K562 (cell line): ENCODE measurements around the gene PTPRT. TPM values are rescaled to one million over a fixed set of nuclear protein-coding genes. Genes with fewer than 3 reads are reported as not detected.

ENCODE experiments used
- CBX1 ChIP-seq: sonication (generic); IDR thresholded peaks from 2 replicates; pipeline ENCODE4 v1.6.1; 2016; ENCODE audit warnings: antibody characterized with exemption, low read depth, mild to moderate bottlenecking
- E2F4 ChIP-seq: sonication (generic); formaldehyde crosslinking; IDR thresholded peaks from 2 replicates; pipeline ENCODE4 v1.8.0; 2022; ENCODE audit warnings: mild to moderate bottlenecking, low read depth, missing genetic modification reagents
- KLF1 ChIP-seq: fragments of 450-650 bp; IDR thresholded peaks from 2 replicates; pipeline ENCODE4 v1.6.1; 2016; ENCODE audit warnings: missing genetic modification characterization, missing compliant biosample characterization
- PRPF4 ChIP-seq: fragments of 200-400 bp; formaldehyde crosslinking; IDR thresholded peaks from one replicate; pipeline ENCODE4 v1.6.1; 2017; ENCODE audit warnings: low read length, low read depth, mild to moderate bottlenecking; ENCODE audit not compliant: insufficient read depth, poor library complexity, severe bottlenecking
- REST ChIP-seq, 2 experiments: fragments of 450-650 bp; formaldehyde crosslinking in 1 of 2; IDR thresholded peaks; 2 replicates each; pipeline versions ENCODE4 v1.4.0 to v1.6.1; 2014 to 2020; ENCODE audit warnings: mild to moderate bottlenecking in 2 of 2, borderline replicate concordance in 1 of 2, low read depth in 1 of 2
- SMARCC2 ChIP-seq: fragments of 450-650 bp; IDR thresholded peaks from 2 replicates; pipeline ENCODE4 v1.6.1; 2017; ENCODE audit warnings: antibody characterized with exemption, moderate library complexity, mild to moderate bottlenecking, low read depth
- TEAD4 ChIP-seq, 2 experiments: sonication (generic) in 1 of 2; formaldehyde crosslinking in 1 of 2; IDR thresholded peaks; 2 replicates each; pipeline versions ENCODE4 v1.6.1 to v1.8.0; 2012 to 2022; ENCODE audit warnings: borderline replicate concordance in 1 of 2, inconsistent platforms in 1 of 2, low read length in 1 of 2, mild to moderate bottlenecking in 1 of 2, missing genetic modification reagents in 1 of 2
- ZC3H4 ChIP-seq: sonication (generic); formaldehyde crosslinking; IDR thresholded peaks from 2 replicates; pipeline ENCODE4 v1.9.0; 2021; ENCODE audit warnings: missing genetic modification reagents, borderline replicate concordance
- polyA plus RNA-seq, 8 experiments: library from polyadenylated mRNA; depleted of rRNA in 4 of 8; stranded (reverse) in 5 of 8; unstranded in 3 of 8; fragments of >200 nt; fragmentation: Nextera tagmentation in 2 of 8; fragmentation: Illumina TruSeq in 1 of 8; extraction: Ambion mirVana in 2 of 8; extraction: Trizol in 1 of 8; gene quantifications; 2 replicates each; pipeline versions ENCODE4 v1.2.1 to v1.2.3, GENCODE V29; 2011 to 2014; ENCODE audit warnings: inconsistent platforms in 1 of 8, missing spikeins in 1 of 8
- total RNA-seq, 7 experiments: library from RNA; depleted of rRNA in 6 of 7; stranded (reverse); fragments of >200 nt in 6 of 7; fragmentation: Illumina TruSeq in 2 of 7; extraction: Trizol in 2 of 7; gene quantifications; 2 replicates each; pipeline versions ENCODE4 v1.2.1 to v1.2.3, GENCODE V29; 2011 to 2021; ENCODE audit warnings: low replicate concordance in 1 of 7

PTPRT gene
- total and polyA plus RNA-seq, 9 of the 15 experiments (the other 6 are each of a cell fraction or from before 2014, with no cell fraction given): not detected

GRCh38 chr20:42923348-42923918 lies 266.3 kb downstream of the PTPRT start (continued):
- TF ChIP-seq E2F4 (CRISPR knock-in tag) (no peak), PRPF4 (no peak), TEAD4 (IDR thresholded peaks at IDR 0.05; ENCODE audit: low read length) (no peak), TEAD4 (CRISPR knock-in tag; IDR thresholded peaks at IDR 0.05; ENCODE audit: borderline replicate concordance) (no peak), CBX1 (no peak), SMARCC2 (no peak), KLF1 (tag) (no peak), ZC3H4 (CRISPR knock-in tag) (no peak), REST (IDR thresholded peaks at IDR 0.05; ENCODE audit: borderline replicate concordance) (no peak), REST (CRISPR knock-in tag; IDR thresholded peaks at IDR 0.05; ENCODE audit: low read depth) (no peak)
